Measurements from ENCODE around the gene TF.
A peak's percentile ranks its signal among the peaks of the same experiment; 100 is the strongest.

TF gene

GRCh38 chr3:133747907-133748639 is 1.9 kb downstream of the TF start:
- DNase-seq (ENCODE audit: low spot score) = no peak

DNA sequence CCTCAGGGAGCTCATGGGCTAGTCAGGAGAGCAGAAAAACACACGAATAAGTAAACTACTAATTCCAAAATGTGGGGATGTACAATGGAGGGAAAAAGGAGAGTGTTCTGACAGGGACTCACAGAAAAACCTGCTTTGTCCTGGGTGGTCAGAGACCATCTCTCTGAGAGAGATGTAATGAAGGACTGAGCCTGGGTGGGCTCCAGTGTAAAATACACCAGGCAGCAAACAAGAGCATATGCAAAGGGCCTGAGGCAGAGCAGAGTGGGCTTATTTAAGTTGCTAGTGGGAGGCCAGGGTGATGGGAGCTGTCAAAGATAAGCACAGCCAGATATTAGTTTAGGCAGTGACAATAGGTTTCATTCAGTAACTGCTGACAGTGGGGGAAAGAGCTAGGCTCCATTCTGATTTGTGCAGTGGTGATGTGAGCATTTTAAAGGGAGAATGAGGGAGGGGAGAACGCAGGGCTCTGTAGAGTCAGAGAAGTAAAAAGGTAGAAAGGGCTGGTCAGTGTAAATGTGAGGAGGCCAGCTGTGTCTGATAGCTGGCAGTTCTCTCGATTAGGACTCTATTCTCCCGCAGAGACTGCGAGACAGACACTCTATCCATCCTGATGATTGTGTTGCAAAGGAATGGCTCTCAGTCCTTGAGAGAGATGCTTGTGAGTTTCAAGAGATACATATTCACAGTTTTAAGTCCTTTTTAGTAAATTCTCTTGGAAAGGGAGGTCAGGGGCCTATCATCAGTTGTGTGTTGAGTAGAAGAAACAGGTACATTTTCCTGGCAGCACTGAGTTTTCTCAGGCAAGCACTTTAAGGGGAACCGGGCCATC is 3.5 kb downstream of the TF start:
- DNase-seq (ENCODE audit: low spot score) = no peak

DNA sequence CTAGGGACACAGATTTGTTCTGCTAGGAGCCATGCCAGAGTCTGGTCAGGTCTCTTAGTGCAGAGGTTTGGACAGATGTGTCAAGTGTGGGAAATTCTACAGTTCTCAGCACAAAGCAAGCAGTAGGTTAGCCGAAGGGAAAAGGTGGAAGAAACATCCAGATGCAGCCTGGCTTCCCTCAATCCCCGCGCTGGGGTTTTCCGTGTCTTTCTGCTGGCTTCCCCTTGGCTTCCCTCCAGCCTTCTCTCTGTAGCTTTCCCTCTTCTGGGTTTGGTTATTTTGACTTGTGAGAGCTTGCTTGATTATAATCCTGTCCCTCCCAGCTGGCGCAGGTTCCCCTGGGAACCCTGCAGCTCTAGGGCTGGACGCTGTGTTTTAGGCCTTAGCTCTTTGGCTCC is 4.1 kb downstream of the TF start:
- no peak for DNase-seq (ENCODE audit: low spot score)

GRCh38 chr3:133753107-133753778 is 7.0 kb downstream of the TF start:
- DNase-seq (ENCODE audit: low spot score) = no peak

- DNase-seq (ENCODE audit: low spot score) = no peak
Measured at GRCh38 chr3:133753779-133754164, 7.6 kb downstream of the TF start.

GRCh38 chr3:133754455-133754854 is 8.3 kb downstream of the TF start:
- no peak for DNase-seq (ENCODE audit: low spot score)

- no peak for DNase-seq (ENCODE audit: low spot score)
Measured at GRCh38 chr3:133754973-133755828, 9.0 kb downstream of the TF start.

GRCh38 chr3:133756716-133757694 is 10.8 kb downstream of the TF start:
- no peak for DNase-seq (ENCODE audit: low spot score)

DNA sequence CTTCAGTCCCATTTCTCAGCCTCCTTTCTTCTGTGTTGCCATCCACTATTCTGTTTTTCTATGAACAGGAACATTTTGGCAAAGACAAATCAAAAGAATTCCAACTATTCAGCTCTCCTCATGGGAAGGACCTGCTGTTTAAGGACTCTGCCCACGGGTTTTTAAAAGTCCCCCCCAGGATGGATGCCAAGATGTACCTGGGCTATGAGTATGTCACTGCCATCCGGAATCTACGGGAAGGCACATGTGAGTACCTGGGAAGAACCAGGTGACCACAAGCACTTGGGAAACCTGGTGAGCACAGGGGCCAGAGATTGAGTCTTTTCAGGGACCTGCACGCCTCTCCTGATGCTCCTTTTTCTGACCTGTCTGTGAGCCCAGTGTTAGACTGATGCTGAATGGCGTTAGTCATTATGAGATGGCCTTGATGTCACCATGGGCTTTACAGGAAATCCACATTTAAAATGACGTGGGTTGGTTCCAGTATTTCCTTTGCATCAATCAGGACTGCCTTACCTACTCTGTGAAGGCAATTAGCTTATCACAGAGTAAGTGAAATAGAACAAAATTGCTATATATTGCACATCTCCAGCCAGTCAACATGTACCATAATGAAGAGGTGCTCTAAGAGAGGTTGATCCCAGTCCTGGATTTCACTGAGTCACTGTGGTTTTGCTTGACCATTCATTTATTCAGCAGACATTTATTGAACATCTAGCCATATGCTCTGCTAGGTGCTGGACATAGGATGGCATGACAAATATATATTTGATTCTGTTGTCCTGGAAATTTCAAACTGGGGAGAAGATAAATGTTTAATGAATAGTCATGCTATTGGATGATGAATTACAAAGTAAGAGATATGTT is 11.7 kb downstream of the TF start:
- no peak for DNase-seq (ENCODE audit: low spot score)

GRCh38 chr3:133758568-133758928 is 12.4 kb downstream of the TF start:
- DNase-seq (ENCODE audit: low spot score) = no peak

- DNase-seq (ENCODE audit: low spot score) = no peak
Measured at GRCh38 chr3:133758964-133759739, 13.0 kb downstream of the TF start.

DNA sequence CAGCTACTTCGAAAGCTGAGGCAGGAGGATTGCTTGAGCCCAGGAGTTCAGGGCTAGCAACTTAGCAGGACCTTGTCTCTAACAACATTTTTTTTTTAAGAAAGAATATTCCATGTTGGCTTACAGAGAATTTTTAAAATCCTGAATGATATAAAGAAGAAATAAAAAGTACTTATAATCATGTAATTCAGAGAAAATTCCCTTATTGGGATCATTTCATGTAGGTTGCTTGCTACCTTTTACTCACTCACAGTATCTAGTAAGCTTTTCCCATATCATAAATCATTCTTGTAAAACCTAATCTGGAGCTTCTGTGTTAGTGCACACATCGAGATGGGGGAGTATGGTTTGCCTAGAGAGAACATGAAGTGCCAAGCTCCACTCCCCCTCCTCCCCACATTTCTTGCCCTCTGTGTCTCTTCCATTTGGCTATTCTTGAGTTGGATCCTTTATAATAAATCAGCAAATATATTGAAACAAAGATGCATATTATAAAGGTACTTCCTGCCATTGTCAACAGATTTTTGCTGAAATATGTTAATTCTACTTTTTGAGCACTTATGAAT is 13.6 kb downstream of the TF start:
- no peak for DNase-seq (ENCODE audit: low spot score)

GRCh38 chr3:133760916-133761315 is 14.7 kb downstream of the TF start:
- DNase-seq (ENCODE audit: low spot score) = no peak

DNA sequence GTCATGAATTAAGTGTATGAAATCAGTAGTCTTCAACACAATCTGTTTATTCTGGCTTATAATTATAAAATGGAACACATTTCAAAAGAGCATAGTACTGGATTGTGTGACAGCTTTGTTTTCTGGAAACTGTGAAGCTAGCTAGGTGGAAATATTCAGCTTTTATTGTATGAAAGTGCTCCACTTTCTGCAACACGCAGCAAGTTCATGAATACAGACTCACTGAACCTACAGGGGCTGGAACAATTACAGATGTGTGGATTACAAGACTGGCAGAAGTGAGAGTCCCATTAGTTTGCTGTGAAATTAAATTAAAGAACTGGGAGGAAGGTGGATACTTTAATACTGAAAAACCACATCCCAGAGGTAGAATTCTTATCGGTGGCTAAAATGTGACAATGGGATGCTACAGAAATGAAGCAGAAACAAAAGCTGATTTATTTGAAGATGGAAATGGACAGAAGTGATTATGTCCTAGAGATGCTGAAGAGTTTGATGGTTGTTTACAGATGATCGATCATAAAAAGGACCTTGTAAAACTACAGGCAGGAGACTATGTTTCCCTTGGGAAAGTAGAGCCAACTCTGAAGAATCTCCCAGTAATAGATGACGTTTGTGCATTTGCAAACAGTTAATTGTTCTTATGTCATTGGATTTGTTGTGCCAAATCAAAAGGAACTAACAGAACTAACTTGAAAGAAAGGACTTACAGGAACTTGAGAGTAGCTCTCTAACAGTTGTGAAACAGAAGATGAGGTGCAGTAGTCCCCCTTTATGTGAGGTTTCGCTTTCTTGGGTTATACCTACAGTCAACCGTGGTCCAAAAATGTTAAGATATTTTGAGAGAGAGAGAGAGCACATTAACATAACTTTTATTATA is 15.7 kb downstream of the TF start:
- DNase-seq (ENCODE audit: low spot score) = no peak

DNA sequence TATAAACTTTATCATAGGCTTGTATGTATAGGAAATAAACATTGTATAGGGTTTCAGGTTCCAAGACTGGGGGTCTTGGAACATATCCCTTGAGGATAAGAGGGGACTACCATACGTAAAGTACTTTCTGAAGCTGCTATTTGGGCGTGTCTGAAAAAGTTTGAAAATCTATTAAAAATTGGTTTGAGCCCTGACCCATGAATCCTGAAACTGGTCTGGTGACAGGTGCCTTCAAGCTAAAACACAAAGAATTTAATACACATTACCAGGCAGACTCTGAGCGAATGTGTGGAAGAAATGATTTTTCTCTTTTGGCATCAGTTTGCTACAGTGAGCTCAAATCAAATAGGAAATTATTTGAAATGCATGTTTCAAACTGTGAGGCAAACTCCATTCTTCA is 16.3 kb downstream of the TF start:
- no peak for DNase-seq (ENCODE audit: low spot score)

DNA sequence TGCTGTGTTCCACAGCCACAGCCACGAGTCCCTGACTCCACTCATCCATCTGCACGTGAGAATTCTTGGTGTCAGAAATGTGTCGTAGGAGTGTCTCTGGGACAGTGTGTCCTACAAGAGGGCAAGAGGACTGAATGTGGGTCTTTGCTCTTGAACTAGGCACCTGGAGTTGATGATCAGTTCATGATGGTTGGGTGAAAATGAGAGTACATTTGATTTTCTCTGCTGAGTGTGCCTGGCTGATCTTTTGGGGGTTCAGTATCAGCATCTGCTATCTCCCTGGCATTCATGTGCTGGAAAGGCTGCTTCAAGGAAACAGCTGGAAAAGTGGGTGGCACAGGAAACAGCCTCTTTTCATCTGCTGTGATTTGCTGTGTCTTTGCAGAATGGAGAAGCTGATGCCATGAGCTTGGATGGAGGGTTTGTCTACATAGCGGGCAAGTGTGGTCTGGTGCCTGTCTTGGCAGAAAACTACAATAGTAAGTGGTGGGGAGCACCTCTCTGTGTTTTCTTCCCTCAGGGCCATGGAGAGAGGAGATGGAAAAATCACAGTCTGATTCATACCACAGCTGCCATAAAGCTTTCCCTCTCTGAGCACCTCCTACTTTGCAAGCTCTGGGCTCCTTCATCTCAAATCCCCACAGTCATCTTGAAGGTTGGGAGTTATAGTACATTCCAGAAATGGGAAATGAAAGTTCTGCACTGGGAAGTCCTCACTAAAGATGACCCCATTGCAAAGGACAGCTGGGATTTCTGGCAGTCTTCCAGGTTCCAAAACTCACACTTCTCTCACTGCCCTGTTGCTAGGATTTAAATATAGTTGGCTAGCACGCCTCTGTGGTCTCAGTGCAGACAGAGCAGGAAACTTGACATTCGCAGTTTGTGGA is 17.8 kb downstream of the TF start:
- peak; percentile 79 for DNase-seq (ENCODE audit: low spot score)

- no peak for DNase-seq (ENCODE audit: low spot score)
Measured at GRCh38 chr3:133765256-133765655, 19.1 kb downstream of the TF start.
